Muscle layer of duodenum (tissue), 2 donors: Measurements from ENCODE around the gene HHAT.

Experiments
- H3K27ac ChIP-seq: one replicate; pipeline ENCODE4 v1.7.0; 2013; ENCODE audit warnings: mild to moderate bottlenecking, low read length
- H3K27me3 ChIP-seq: one replicate; pipeline ENCODE4 v1.7.0; 2013; ENCODE audit warnings: low read depth, mild to moderate bottlenecking, control low read depth, low read length
- H3K36me3 ChIP-seq, 2 donors: one replicate each; pipeline ENCODE4 v1.7.0; 2013; ENCODE audit warnings: low read length in 2 of 2, control low read depth in 1 of 2, mild to moderate bottlenecking in 1 of 2; ENCODE audit not compliant: insufficient read depth in 2 of 2, control insufficient read depth in 1 of 2
- H3K4me1 ChIP-seq, 2 donors: one replicate each; pipeline ENCODE4 v1.7.0; 2013; ENCODE audit warnings: low read length in 2 of 2, mild to moderate bottlenecking in 2 of 2, control low read depth in 1 of 2, moderate library complexity in 1 of 2; ENCODE audit not compliant: insufficient read depth in 2 of 2, control insufficient read depth in 1 of 2
- H3K4me3 ChIP-seq, 2 donors: one replicate each; pipeline ENCODE4 v1.7.0; 2013; ENCODE audit warnings: low read length in 2 of 2, low read depth in 1 of 2, mild to moderate bottlenecking in 1 of 2
- H3K9me3 ChIP-seq, 2 donors: one replicate each; pipeline ENCODE4 v1.7.0; 2013; ENCODE audit warnings: low read length in 2 of 2, control low read depth in 1 of 2, mild to moderate bottlenecking in 1 of 2; ENCODE audit not compliant: control insufficient read depth in 1 of 2
- donor health status: healthy.

Gene HHAT

GRCh38 chr1:210445485-210445884 is 116.8 kb downstream of the HHAT start:
- Histone ChIP-seq H3K9me3 (no peaks in the 10 kb centered on the region), H3K27me3 (no peaks in the 10 kb centered on the region), H3K36me3 (peaks cover 0 to 4% of the 10 kb centered on the region in 2 donors), H3K4me1 (no peaks in the 10 kb centered on the region), H3K27ac (no peak overlapping the region), H3K4me3 (no peak overlapping the region)

GRCh38 chr1:210445931-210446330 is 117.2 kb downstream of the HHAT start:
- no peak overlapping the region for H3K27ac ChIP-seq
- H3K9me3 ChIP-seq = no peaks in the 10 kb centered on the region
- H3K4me1 ChIP-seq = no peaks in the 10 kb centered on the region
- no peaks in the 10 kb centered on the region for H3K27me3 ChIP-seq
- H3K4me3 ChIP-seq = no peak overlapping the region
- peaks cover 0 to 4% of the 10 kb centered on the region in 2 donors for H3K36me3 ChIP-seq

GRCh38 chr1:210446479-210446878 is 117.8 kb downstream of the HHAT start:
- H3K27me3 ChIP-seq = no peaks in the 10 kb centered on the region
- H3K9me3 ChIP-seq = no peaks in the 10 kb centered on the region
- H3K27ac ChIP-seq = no peak overlapping the region
- H3K4me1 ChIP-seq = no peaks in the 10 kb centered on the region
- H3K4me3 ChIP-seq = no peak overlapping the region
- peaks cover 0 to 4% of the 10 kb centered on the region in 2 donors for H3K36me3 ChIP-seq

- Histone ChIP-seq H3K9me3 (no peaks in the 10 kb centered on the region), H3K4me3 (no peak overlapping the region), H3K4me1 (no peaks in the 10 kb centered on the region), H3K27ac (no peak overlapping the region), H3K27me3 (no peaks in the 10 kb centered on the region), H3K36me3 (peaks cover 0 to 4% of the 10 kb centered on the region in 2 donors)
These were observed 118.9 kb downstream of the HHAT start for GRCh38 chr1:210447456-210448057.

- Histone ChIP-seq H3K36me3 (peaks cover 0 to 4% of the 10 kb centered on the region in 2 donors), H3K9me3 (no peaks in the 10 kb centered on the region), H3K27me3 (no peaks in the 10 kb centered on the region), H3K27ac (no peak overlapping the region), H3K4me3 (no peak overlapping the region), H3K4me1 (no peaks in the 10 kb centered on the region)
These were observed 119.7 kb downstream of the HHAT start for GRCh38 chr1:210448297-210448892.

- Histone ChIP-seq H3K36me3 (no peaks in the 10 kb centered on the region), H3K27ac (no peak overlapping the region), H3K4me1 (no peaks in the 10 kb centered on the region), H3K27me3 (no peaks in the 10 kb centered on the region), H3K9me3 (no peaks in the 10 kb centered on the region), H3K4me3 (no peak overlapping the region)
These were observed 127.3 kb downstream of the HHAT start for GRCh38 chr1:210455840-210456603.

GRCh38 chr1:210456731-210457255 is 128.1 kb downstream of the HHAT start:
- Histone ChIP-seq H3K27me3 (no peaks in the 10 kb centered on the region), H3K27ac (no peak overlapping the region), H3K4me3 (no peak overlapping the region), H3K36me3 (no peaks in the 10 kb centered on the region), H3K4me1 (no peaks in the 10 kb centered on the region), H3K9me3 (no peaks in the 10 kb centered on the region)

GRCh38 chr1:210457568-210457967 is 128.9 kb downstream of the HHAT start:
- H3K4me3 ChIP-seq = no peak overlapping the region
- H3K9me3 ChIP-seq = no peaks in the 10 kb centered on the region
- H3K27me3 ChIP-seq = no peaks in the 10 kb centered on the region
- H3K36me3 ChIP-seq = no peaks in the 10 kb centered on the region
- H3K4me1 ChIP-seq = no peaks in the 10 kb centered on the region
- no peak overlapping the region for H3K27ac ChIP-seq

- Histone ChIP-seq H3K36me3 (peaks cover 0 to 4% of the 10 kb centered on the region in 2 donors), H3K4me3 (no peak overlapping the region), H3K4me1 (no peaks in the 10 kb centered on the region), H3K27me3 (no peaks in the 10 kb centered on the region), H3K9me3 (no peaks in the 10 kb centered on the region), H3K27ac (no peak overlapping the region)
These were observed 135.9 kb downstream of the HHAT start for GRCh38 chr1:210464519-210465039.

- no peaks in the 10 kb centered on the region for H3K9me3 ChIP-seq
- H3K4me3 ChIP-seq = no peak overlapping the region
- no peaks in the 10 kb centered on the region for H3K4me1 ChIP-seq
- H3K36me3 ChIP-seq = peaks cover 0 to 4% of the 10 kb centered on the region in 2 donors
- H3K27me3 ChIP-seq = no peaks in the 10 kb centered on the region
- H3K27ac ChIP-seq = no peak overlapping the region
These were observed 136.4 kb downstream of the HHAT start for GRCh38 chr1:210465150-210465549.

- H3K27me3 ChIP-seq = no peaks in the 10 kb centered on the region
- no peak overlapping the region for H3K4me3 ChIP-seq
- peaks cover 0 to 4% of the 10 kb centered on the region in 2 donors for H3K36me3 ChIP-seq
- no peaks in the 10 kb centered on the region for H3K9me3 ChIP-seq
- no peaks in the 10 kb centered on the region for H3K4me1 ChIP-seq
- no peak overlapping the region for H3K27ac ChIP-seq
These were observed 138.8 kb downstream of the HHAT start for GRCh38 chr1:210467440-210468043.
